Mucosa of gallbladder (tissue), 1 donor: ENCODE measurements around the gene PRKCD. TPM values are rescaled to one million over a fixed set of nuclear protein-coding genes. Genes with fewer than 3 reads are reported as not detected.
"Not testable (repeated sequence)": the region's sequence is repeated elsewhere in the genome, so short reads cannot be mapped to it uniquely, and the experiment has no call there.

ENCODE experiments used
- DNase-seq: peaks from one replicate; pipeline ENCODE4 v3.0.0-alpha.2; 2020; ENCODE audit warnings: low spot score
- total RNA-seq: library from RNA; stranded (reverse); gene quantifications from one replicate; pipeline ENCODE4 v1.2.1, GENCODE V29; 2021
- donor health status: DM: no; HTN: no; CAD: no.

PRKCD gene
- total RNA-seq, 1 donor from 2014 or later = 103 TPM

DNA sequence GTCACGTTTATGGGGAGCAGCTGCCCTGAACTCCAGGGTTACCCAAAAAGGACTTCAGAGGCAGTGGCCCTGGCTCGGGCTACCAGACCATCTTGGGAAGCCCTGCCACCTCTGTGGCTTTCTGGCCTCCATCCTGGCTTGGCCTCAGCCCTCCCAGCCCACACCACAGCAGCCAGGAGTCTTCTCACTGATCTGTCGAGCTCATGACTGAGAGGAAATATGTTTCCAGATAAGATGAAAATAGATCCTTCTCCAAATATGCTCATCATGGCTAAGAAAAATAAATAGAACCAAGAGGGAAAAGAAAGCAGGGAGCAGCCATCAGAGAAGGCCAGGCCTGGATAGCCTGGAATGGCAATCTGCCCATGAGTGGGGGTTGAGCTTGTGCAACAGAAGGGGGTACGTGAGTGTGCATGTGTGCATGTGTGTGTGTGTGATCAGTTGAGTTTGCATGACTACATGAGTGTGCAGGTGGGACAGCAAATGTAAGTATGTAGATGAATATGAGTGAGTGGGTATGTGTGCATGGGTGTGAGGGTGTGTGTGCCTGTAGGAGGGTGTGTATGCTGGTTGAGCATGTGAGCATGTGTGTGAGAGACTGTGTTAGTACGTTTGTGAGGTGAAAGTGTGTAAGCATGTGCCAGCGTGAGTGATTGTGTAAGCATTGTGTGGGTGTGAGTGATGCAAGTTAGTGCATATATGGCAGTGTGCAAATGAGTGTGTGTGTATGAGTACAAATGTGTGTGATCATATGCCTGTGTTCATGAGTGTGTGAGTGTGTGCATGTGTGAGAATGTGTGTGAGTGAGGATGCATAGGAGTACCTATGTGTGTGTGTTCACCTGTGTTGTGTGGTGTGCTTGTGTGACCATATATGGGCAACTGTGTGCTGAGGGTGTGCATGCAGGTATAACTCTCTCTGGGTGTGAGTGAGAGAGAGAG is 20.8 kb upstream of the PRKCD start:
- DNase-seq = no peak

DNA sequence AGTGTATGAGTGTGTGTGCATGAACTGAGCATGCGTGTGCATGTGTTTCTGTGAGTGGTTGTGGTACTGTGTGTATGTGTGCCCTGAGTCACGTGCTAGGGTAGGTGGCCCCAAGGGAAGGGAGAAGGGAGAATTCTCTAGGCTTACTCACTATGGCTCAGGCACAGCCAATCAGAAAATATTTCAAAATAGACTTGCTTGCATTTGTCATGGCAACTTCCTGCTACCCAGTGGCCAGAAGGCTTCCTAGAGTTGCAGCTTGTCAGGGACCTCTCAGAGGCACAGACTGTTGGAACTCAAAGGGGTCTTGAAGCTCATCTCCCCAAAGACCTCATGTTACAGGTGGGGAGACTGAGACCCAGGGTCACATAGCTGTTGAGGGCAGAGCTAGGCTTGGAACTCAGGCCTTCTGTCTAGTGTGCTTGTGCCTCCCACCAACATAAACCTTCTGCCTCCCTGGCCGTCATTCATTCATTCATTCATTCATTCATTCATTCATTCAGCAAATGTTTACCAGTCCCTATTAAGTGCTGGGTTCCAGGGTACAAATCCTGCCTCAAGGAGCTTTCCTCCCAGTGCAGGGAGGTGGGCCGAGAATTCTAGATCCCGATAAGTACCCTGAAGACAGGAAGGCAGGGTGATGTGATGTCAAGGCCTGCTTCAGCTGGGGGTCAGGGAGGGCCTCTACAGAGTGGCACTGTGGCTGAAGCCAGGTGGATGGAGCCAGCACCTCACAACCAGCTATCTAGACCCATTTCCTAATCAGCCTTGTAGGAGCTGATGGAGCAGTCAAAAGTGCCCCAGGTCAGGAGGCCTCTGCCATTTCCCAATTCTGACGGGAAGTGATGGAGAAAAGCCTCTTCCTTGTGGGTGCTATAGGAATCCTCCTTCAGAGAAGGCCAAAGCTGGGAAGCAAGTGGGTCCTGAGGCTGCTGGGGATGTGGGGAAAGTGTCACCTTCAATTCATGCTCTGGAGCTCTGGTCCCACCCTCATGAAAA is 19.9 kb upstream of the PRKCD start:
- DNase-seq = no peak

DNA sequence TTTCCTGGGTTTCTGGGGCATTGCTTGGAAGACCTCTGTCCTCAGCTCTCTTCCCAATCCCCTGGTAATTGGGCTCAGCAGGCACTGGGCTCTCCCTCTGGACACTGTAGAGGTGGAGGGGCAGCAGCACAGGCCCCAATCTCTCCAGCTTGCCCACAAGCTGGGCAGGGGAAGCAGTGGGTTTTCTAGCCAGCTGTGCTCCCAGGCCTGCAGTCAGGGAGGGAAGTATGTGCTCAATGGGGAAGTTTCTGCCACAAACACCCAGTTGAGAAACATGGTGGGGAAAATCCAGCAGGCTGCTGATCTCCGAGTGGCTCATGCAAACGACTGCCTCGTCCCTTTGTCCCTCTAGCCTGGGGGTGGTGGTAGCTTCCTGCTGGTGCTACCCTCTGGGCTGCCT is 18.0 kb upstream of the PRKCD start:
- DNase-seq = no peak

- no peak for DNase-seq
Observed at GRCh38 chr3:53144446-53144845, 16.6 kb upstream of the PRKCD start.

DNA sequence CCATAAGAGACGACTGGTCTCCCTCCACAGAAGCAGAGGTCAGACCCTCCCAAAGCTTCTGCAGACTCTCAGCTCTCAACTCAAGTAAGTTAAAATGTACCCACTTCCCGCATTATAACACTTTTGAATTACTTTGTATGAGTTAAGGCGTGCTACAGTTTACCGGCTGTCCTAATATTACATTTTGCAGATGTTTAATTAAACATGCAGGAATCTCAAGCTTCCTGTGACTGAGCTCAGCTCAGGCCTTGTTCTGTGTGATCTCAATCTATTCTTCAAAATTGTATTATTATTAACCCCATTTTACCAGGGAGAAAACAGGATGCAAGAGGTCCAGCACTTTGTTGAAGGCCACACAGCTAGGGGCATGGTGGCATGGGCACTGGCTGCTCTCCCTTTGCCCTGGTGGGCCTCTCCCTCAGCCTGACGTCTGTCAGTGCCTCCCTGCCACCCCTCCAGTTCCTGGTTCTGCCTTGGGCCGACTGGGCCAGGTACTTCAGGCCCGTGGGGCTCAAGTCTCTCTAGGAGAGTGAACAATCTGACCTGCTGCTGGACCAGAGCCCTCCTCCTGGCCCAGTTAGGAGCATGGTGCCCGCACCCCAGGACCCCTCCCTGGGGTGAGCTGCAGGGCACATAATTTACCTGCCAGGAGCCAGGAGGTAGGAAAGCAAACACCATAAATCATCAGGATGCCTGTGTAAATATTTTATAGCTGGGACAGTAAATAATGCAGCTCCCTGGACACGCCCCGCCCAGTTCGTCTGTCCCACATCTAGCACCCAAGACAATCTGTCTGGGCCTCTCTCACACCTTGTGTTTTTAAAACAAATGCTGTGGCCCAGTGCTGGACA is 15.9 kb upstream of the PRKCD start:
- DNase-seq = peak; percentile 51

- DNase-seq = no peak
Observed at GRCh38 chr3:53145713-53146080, 15.3 kb upstream of the PRKCD start.

- no peak for DNase-seq
Observed at GRCh38 chr3:53146319-53146891, 14.6 kb upstream of the PRKCD start.

GRCh38 chr3:53147151-53147902 is 13.7 kb upstream of the PRKCD start:
- DNase-seq = no peak

DNA sequence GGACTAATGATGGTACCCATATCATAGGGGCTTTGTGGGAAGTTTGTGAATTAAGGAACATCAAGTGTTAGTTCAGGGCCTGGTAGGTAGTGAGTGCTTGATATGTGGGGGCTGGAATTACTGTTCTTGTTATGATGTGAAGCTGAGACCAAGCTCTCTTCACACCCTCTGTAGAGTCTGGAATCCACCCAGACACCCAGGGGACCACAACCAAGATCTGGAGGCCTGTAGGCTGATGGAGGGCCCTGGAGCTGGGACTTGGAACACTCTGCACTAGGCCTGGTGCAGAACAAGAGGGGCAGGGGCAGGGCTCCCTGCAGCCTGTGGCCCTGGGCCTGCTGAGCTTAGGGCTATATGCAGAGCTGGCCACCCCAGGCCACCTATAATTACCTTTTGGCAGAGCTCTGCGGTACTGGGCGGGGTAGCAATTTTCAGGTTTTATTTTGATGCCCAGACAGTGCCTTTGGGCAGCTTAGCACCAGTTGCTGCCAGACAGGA is 13.1 kb upstream of the PRKCD start:
- DNase-seq = no peak

- DNase-seq = no peak
Observed at GRCh38 chr3:53149006-53149690, 11.9 kb upstream of the PRKCD start.

GRCh38 chr3:53149699-53150098 is 11.3 kb upstream of the PRKCD start:
- DNase-seq = no peak

DNA sequence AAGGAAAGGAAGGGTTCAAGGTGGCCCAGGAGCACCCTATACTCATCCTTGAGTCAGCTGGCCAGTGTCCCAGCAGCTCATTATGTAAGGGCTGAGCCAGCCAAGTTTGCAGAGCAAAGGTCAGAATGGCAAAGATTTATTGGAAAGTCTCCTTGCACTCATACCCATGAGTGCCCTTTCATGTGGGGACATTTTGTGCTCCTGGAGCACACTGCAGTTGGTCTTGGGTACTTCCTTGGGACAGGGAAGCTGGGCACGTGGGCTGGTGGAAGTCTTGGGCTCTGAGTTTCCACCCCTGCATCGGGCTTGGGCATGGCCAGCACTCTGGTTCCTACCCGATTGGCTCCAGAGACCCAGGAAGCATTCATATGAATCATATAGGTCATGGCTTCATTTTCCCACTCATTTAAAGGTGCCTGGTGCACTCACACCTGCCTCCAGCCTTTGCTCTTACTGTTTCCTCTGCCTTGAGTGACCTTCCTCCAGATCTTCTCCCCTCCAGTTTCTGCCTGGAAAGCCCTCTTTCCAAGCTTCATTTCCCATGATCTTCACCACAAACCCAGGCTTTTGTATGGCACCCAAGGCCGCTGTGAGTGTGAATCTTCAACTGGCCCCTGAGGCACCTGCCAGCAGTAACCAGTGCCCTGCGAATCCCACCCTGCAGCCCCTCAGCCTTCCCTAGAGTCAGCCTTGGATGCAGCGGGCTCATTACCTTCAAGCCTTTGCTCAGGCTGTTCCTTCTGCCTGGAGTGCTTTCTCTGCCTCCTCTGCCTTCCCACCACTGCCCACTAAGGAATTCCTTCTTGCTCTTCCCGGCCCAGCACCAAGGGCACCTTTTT is 10.5 kb upstream of the PRKCD start:
- DNase-seq = peak; percentile 88

DNA sequence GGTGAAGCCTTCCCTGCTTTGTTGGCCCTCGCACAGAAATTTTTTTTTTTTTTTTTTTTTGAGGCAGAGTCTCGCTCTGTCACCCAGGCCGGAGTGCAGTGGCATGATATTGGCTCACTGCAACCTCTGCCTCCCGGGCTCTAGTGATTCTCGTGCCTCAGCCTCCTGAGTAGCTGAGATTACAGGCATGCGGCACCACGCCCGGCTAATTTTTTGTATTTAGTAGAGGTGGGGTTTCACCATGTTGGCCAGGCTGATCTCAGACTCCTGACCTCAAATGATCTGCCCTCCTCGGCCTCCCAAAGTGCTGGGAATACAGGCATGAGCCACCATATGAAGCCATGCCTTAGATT is 9.9 kb upstream of the PRKCD start:
- DNase-seq = not testable (repeated sequence)

DNA sequence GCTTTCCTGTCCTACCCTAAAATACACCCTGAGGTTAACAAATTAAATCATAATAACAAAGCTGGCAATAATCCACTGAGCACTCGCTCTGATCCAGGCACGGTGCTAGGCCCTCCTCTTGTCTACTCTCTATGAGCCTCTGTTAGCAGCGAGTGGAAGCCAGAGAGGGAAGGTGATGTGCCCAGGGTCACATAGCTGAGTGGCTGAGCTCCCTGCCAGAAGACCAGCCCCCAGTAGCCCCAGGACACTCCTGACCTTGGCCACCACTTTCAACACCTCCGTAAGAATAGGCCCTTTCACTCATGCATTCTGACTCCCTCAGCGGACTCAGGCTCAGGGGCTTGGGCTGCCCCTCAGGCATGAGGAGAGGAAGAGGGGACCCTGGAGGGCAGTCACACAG is 9.5 kb upstream of the PRKCD start:
- DNase-seq = no peak

GRCh38 chr3:53151870-53152660 is 8.9 kb upstream of the PRKCD start:
- DNase-seq = no peak

DNA sequence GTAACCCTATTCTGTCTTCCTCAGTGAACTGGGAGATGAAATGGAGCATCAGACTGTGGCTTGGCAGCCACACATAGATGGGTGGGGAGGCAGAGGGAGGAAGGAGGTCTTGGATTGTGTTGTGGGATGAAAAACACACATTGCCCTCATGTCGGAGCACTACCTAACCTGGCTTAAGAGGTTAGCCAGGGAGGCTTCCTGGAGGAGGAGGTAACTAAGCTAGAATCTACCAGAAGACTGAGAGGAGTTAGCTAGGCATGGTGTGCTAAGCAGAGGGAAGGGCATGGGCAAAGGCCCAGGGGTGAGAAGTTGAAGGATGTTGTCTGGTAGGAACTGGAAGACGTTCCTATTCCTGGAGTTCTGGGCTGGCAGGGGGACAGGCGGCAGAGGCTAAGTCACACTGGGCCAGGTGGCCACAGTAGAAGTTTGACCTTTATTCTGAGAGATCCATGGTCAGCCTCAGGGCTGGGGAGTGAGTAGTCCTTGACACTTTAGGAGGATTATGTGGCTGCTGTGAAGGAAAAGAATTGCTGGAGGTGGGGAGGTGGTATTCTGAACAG is 7.7 kb upstream of the PRKCD start:
- no peak for DNase-seq

DNA sequence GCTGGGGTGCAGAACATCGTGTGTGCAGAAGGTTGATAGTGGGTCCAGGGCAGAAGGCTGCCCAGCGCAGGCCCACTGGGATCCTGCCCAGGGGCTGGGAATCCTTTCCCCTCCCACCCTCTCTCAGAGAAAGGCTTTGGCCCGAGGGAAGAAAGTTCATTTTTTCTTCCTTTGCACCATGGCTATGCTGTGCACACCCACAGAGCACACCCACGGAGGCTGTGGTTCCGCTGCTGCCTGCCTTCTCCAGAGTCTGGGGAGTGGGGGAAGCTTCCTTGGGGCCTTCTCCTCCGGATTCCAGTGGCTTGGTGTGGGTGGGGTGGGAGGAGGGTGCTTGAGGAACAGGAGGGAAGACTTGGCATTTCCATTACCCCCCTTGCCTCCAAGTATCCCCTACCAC is 7.0 kb upstream of the PRKCD start:
- no peak for DNase-seq

DNA sequence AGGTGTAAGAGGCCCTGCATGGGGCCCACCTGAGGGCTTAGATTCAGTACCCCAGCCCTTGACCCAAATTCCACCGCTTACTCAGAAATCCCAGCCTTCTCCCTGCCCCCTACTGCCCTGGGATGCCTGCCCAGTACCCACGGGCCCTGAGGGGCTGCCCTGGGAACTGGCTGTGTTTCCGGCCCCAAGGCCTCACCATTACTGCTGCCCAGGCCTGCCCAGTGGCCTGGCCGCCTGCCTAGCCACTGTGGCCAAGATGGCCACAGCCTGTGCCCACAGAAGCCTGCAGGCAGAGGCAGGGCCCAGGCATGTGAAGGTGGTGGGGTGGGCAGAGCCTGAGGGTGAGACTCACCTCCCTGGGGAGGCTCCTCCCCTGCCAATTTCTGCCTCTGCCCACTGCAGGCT is 6.1 kb upstream of the PRKCD start:
- DNase-seq = no peak
